ENCODE measurements around the gene DONSON.
A peak's percentile ranks its signal among the peaks of the same experiment; 100 is the strongest.

GRCh38 chr21:33542640-33543504 lies 45.6 kb downstream of the DONSON start, which contains the start of gene SON:
- TF ChIP-seq CTCF (IDR thresholded peaks at IDR 0.05) (no peak), POLR2A (IDR thresholded peaks at IDR 0.05) (peak; percentile 11 to 75), POLR2AphosphoS5 (IDR thresholded peaks at IDR 0.05; ENCODE audit: insufficient read depth in 1 of 2, low read depth in 1 of 2) (peak; percentile 85 to 96)

All from vagina (tissue), 2 donors.